22Rv1 (cell line): Measurements from ENCODE around the gene EYS.

Experiments
- H3K27ac ChIP-seq: fragments of 450-650 bp; 2 replicates; pipeline ENCODE4 v1.5.1; 2017
- ZFX ChIP-seq: fragments of 450-650 bp; IDR thresholded peaks from 2 replicates; pipeline ENCODE4 v1.6.1; 2017; ENCODE audit warnings: antibody characterized with exemption, borderline replicate concordance
- TF ChIP-seq, protein P1 (sequence below): fragments of 450-650 bp; IDR thresholded peaks from 2 replicates; pipeline ENCODE4 v1.5.1; 2017; ENCODE audit warnings: mild to moderate bottlenecking

EYS gene

DNA sequence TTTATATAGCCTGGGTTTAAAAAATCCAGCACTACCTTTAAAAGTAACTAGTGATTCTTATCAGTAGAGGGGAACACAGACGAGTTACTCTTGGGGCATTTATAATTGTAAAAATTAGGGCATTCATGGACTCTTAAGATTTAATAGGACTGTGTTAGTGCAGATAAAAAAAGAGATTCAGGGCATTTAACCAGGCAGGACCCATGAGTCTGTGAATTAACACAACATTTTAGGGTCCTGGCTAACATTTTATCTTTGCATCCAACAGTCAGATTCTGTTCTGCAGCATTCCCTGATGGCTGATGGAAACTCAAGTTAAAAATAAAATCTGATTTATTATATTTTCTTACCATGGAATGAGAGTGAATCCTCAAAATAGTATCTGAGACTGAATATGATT, 1297.1 kb downstream of the EYS start:
- no peak overlapping the region for H3K27ac ChIP-seq
- no peak for TF ChIP-seq ZFX
- TF ChIP-seq, protein P1, sequence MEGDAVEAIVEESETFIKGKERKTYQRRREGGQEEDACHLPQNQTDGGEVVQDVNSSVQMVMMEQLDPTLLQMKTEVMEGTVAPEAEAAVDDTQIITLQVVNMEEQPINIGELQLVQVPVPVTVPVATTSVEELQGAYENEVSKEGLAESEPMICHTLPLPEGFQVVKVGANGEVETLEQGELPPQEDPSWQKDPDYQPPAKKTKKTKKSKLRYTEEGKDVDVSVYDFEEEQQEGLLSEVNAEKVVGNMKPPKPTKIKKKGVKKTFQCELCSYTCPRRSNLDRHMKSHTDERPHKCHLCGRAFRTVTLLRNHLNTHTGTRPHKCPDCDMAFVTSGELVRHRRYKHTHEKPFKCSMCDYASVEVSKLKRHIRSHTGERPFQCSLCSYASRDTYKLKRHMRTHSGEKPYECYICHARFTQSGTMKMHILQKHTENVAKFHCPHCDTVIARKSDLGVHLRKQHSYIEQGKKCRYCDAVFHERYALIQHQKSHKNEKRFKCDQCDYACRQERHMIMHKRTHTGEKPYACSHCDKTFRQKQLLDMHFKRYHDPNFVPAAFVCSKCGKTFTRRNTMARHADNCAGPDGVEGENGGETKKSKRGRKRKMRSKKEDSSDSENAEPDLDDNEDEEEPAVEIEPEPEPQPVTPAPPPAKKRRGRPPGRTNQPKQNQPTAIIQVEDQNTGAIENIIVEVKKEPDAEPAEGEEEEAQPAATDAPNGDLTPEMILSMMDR = no peak

DNA sequence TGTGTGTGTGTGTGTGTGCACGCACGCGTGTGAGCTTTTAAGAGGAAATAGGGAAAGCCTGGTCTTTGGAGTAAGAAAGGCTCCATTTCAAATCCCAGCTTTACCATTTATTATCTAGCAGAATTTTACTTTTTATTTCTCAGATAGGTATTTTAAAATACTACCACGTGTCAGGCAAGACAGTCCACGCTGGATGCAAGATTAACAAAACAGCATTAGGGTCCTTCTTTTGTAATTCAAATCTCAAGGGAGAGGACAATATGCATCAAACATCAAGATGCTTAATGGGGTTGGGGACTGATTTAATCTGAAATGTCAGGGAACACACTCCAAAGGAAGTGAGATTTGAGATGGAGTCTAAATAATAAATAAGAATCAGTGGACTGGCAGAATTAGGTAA, 1302.6 kb downstream of the EYS start:
- no peak for TF ChIP-seq ZFX
- TF ChIP-seq, protein P1 = no peak

DNA sequence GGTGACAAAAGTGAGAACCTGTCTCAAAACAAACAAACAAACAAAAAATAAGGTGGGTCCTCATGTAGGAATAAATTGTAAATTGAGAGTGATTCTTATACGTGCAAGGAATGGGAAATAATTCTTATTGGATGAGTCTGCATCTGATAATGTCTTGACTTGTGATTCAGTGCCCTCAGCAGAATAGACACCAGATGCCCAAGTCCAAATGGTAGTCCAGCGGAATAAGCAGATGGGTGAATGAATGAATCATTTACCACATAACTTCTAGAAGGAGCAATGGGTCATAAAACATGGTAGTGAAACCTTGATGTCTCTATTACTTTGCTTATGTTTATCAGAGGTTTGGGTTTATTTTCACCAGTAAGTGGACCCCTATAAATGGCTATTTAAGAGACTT, 1323.7 kb downstream of the EYS start:
- no peak for TF ChIP-seq ZFX
- TF ChIP-seq, protein P1 = no peak

More for the DNA sequence above, 1302.6 kb downstream of the EYS start:
- H3K27ac ChIP-seq = no peak overlapping the region

DNA sequence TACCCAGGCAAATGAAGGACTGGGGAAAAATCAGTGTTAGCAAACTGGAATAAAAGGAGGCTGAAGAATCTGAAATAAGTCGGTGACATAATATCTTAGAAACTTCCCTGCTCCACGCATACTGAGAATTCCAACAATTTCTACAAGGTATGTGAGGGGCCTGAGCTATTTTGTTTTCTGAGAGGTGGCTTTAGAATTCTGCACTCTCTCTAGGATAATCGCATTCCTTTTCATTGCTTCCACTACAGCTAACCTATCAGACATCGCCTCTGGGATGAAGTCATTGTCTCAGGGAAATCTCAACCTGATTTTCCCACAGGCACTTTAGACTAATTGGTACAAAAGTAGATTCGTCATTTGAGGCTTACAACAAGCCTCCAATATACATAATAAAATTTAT, 1330.6 kb downstream of the EYS start:
- TF ChIP-seq, protein P1 = no peak
- no peak for TF ChIP-seq ZFX
- H3K27ac ChIP-seq = no peak overlapping the region

More for the DNA sequence above, 1323.7 kb downstream of the EYS start:
- H3K27ac ChIP-seq = no peak overlapping the region

DNA sequence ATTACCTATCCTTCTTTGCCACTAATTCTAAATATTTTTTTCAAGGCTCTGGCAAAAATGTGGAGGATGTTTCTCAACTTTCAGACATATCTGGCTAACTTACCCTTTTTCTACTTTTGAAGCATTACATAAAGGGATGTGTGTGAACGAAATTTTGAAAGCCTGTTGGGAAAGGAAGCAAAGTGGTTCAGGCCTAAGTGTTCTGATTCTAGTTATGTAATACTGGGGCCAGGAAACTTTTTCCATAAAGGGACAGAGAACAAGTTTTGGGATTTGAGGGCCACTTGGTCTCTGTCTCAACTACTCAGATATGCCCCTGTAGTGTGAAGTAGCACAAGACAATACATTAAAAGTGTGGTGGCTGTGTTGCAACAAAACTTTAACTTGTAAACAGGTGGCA, 1349.6 kb downstream of the EYS start:
- TF ChIP-seq, protein P1 = no peak
- TF ChIP-seq ZFX = no peak
- H3K27ac ChIP-seq = no peak overlapping the region

DNA sequence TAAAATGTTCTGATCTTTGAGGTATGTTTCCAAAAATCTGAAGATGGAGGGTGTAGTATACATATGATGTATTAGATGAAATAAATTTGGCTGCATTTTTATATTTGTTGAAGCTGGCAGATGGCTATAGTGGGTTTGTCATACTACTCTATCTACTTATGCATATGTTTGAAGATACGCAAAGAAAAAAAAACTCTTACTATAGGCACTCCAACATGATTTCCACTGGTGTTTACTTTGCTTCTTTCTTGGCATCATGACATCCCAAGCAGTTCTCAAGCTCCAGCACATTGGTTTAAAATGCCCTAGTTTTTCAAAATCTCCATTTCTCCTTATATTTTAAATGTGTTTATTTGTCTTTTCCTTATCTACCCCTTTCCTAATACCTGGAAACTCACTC, 1359.6 kb downstream of the EYS start:
- no peak overlapping the region for H3K27ac ChIP-seq
- TF ChIP-seq ZFX = no peak
- TF ChIP-seq, protein P1 = no peak

DNA sequence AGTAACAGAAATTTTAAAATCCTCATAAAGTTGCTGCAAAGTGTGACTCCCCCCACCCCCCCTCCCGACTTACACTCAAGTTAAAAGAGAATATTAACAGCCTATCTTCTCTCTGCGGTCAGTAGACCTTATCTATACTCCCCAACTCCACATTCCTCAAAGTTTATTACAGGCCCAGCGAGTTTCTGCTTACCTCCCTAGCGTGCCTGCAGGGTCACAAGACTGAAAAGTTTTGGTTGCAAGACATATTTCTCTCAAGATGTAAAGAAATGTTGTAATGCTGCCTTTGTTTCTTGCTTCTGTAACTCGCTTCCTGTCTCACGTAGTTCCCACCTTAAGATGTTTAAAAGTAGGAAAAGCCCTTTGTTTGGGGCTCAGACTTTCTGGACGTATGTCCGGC, 1371.8 kb downstream of the EYS start:
- H3K27ac ChIP-seq = no peak overlapping the region

More for the DNA sequence above, 1371.8 kb downstream of the EYS start:
- no peak for TF ChIP-seq ZFX
- TF ChIP-seq, protein P1 = no peak
